ENCODE measurements around the gene ADGRG1.

GRCh38 chr16:57690782-57691471, 62.5 kb downstream of the ADGRG1 start:
- TF ChIP-seq CTCF (tag by site-specific recombination; IDR thresholded peaks at IDR 0.05) (no peak), ZNF768 (tag by site-specific recombination; IDR thresholded peaks at IDR 0.05) (no peak), ZNF580 (tag by site-specific recombination; IDR thresholded peaks at IDR 0.05) (no peak), ZNF114 (tag by site-specific recombination; IDR thresholded peaks at IDR 0.05) (no peak), GLIS1 (tag by site-specific recombination; IDR thresholded peaks at IDR 0.05) (no peak), ZNF18 (tag by site-specific recombination; IDR thresholded peaks at IDR 0.05) (no peak), MZF1 (tag by site-specific recombination; IDR thresholded peaks at IDR 0.05; ENCODE audit: borderline replicate concordance) (no peak)
